Measurements from ENCODE around the gene ZNF90.
"Not testable (repeated sequence)": the region's sequence is repeated elsewhere in the genome, so short reads cannot be mapped to it uniquely, and the experiment has no call there.

- TF ChIP-seq CTCF (IDR thresholded peaks at IDR 0.05; ENCODE audit: insufficient read depth, low read length, poor library complexity, severe bottlenecking); EZH2phosphoT487 (conservative IDR thresholded peaks at IDR 0.05; ENCODE audit: low read length): not testable (repeated sequence)
Observed at GRCh38 chr19:20082232-20082833, 4.5 kb downstream of the ZNF90 start.

Data from SU-DHL-6 (cell line).